ENCODE measurements around the gene KRTAP5-3. TPM values are rescaled to one million over a fixed set of nuclear protein-coding genes. Genes with fewer than 3 reads are reported as not detected.
"Not testable (repeated sequence)": the region's sequence is repeated elsewhere in the genome, so short reads cannot be mapped to it uniquely, and the experiment has no call there.

Gene KRTAP5-3
- total RNA-seq, 4 donors from 2014 or later: not detected

GRCh38 chr11:1619449-1619848, 11.2 kb upstream of the KRTAP5-3 start:
- DNase-seq (ENCODE audit: low spot score): no peak
- ATAC-seq (ENCODE audit: low FRiP score): no peak

GRCh38 chr11:1618231-1618630, 10.0 kb upstream of the KRTAP5-3 start:
- ATAC-seq (ENCODE audit: low FRiP score) (no peak), DNase-seq (ENCODE audit: low spot score) (no peak)
- no peak for TF ChIP-seq CTCF (IDR thresholded peaks at IDR 0.05)

More at GRCh38 chr11:1619449-1619848, 11.2 kb upstream of the KRTAP5-3 start:
- TF ChIP-seq CTCF (IDR thresholded peaks at IDR 0.05): no peak

GRCh38 chr11:1607901-1608300, 362 bp downstream of the KRTAP5-3 start:
- ATAC-seq (ENCODE audit: low FRiP score); DNase-seq (ENCODE audit: low spot score): not testable (repeated sequence)

GRCh38 chr11:1607156-1607845, 962 bp downstream of the KRTAP5-3 start:
- not testable (repeated sequence) for ATAC-seq (ENCODE audit: low FRiP score); DNase-seq (ENCODE audit: low spot score)

GRCh38 chr11:1605923-1606322, 2.3 kb downstream of the KRTAP5-3 start:
- not testable (repeated sequence) for ATAC-seq (ENCODE audit: low FRiP score); DNase-seq (ENCODE audit: low spot score)

GRCh38 chr11:1604711-1605110, 3.6 kb downstream of the KRTAP5-3 start:
- no peak for ATAC-seq (ENCODE audit: low FRiP score)
- DNase-seq (ENCODE audit: low spot score): no peak
- no peak for TF ChIP-seq CTCF (IDR thresholded peaks at IDR 0.05)

- ATAC-seq (ENCODE audit: low FRiP score) (no peak), DNase-seq (ENCODE audit: low spot score) (no peak)
- no peak for TF ChIP-seq CTCF (IDR thresholded peaks at IDR 0.05)
Measured at GRCh38 chr11:1604181-1604580, 4.1 kb downstream of the KRTAP5-3 start.

GRCh38 chr11:1603629-1604028, 4.6 kb downstream of the KRTAP5-3 start:
- no peak for DNase-seq (ENCODE audit: low spot score)
- no peak for TF ChIP-seq CTCF (IDR thresholded peaks at IDR 0.05)
- ATAC-seq (ENCODE audit: low FRiP score): no peak

- not testable (repeated sequence) for ATAC-seq (ENCODE audit: low FRiP score); DNase-seq (ENCODE audit: low spot score)
Measured at GRCh38 chr11:1601663-1602062, 6.6 kb downstream of the KRTAP5-3 start.
